HG03039 (cell line): ENCODE data around the gene DKKL1.

ENCODE experiments used
- ATAC-seq: cut with Tn5 transposase; IDR thresholded peaks from one replicate; pipeline ENCODE4 v1.9.1; 2021; ENCODE audit warnings: mild to moderate bottlenecking, moderate library complexity; ENCODE audit not compliant: unreplicated experiment

The DKKL1 gene

GRCh38 chr19:49391581-49392399, 28.1 kb downstream of the DKKL1 start:
- no peak for ATAC-seq

- no peak for ATAC-seq
These were observed 30.2 kb downstream of the DKKL1 start for GRCh38 chr19:49393881-49394280.

- no peak for ATAC-seq
These were observed 32.1 kb downstream of the DKKL1 start for GRCh38 chr19:49395581-49396407.

- no peak for ATAC-seq
These were observed 33.2 kb downstream of the DKKL1 start for GRCh38 chr19:49396738-49397505.

- no peak for ATAC-seq
These were observed 34.4 kb downstream of the DKKL1 start for GRCh38 chr19:49398001-49398615.

- no peak for ATAC-seq
These were observed 35.3 kb downstream of the DKKL1 start for GRCh38 chr19:49398931-49399330.

- ATAC-seq, result no peak
These were observed 36.4 kb downstream of the DKKL1 start for GRCh38 chr19:49400029-49400428.

GRCh38 chr19:49403404-49404187, 39.9 kb downstream of the DKKL1 start:
- no peak for ATAC-seq

GRCh38 chr19:49407079-49407478, 43.4 kb downstream of the DKKL1 start:
- no peak for ATAC-seq

- ATAC-seq, result no peak
These were observed 43.9 kb downstream of the DKKL1 start for GRCh38 chr19:49407482-49408015.

- ATAC-seq, result no peak
These were observed 45.3 kb downstream of the DKKL1 start for GRCh38 chr19:49408816-49409440.

- no peak for ATAC-seq
These were observed 45.9 kb downstream of the DKKL1 start for GRCh38 chr19:49409441-49410029.

- no peak for ATAC-seq
These were observed 48.1 kb downstream of the DKKL1 start for GRCh38 chr19:49411681-49412326.

- ATAC-seq, result no peak
These were observed 49.7 kb downstream of the DKKL1 start for GRCh38 chr19:49413348-49413747.

- no peak for ATAC-seq
These were observed 50.6 kb downstream of the DKKL1 start for GRCh38 chr19:49414256-49414655.

GRCh38 chr19:49415102-49415809, 51.6 kb downstream of the DKKL1 start:
- ATAC-seq, result no peak

- ATAC-seq, result no peak
These were observed 52.1 kb downstream of the DKKL1 start for GRCh38 chr19:49415810-49416200.

- ATAC-seq, result no peak
These were observed 53.4 kb downstream of the DKKL1 start for GRCh38 chr19:49417088-49417487.
